GM12892 (cell line): ENCODE data around the gene MBD1.
"Not testable (repeated sequence)": the region's sequence is repeated elsewhere in the genome, so short reads cannot be mapped to it uniquely, and the experiment has no call there.

Experiments
- POLR2A ChIP-seq: IDR thresholded peaks from 2 replicates; pipeline ENCODE4 v1.6.1; 2011; ENCODE audit warnings: low read depth, low read length, control low read depth
- TAF1 ChIP-seq: IDR thresholded peaks from 2 replicates; pipeline ENCODE4 v1.6.1; 2011; ENCODE audit warnings: low read depth, mild to moderate bottlenecking, control low read depth, low read length, borderline replicate concordance

GRCh38 chr18:50288348-50289107, 7.2 kb upstream of the MBD1 start:
- not testable (repeated sequence) for TF ChIP-seq TAF1, POLR2A
